ENCODE measurements around the gene PGAP6.
A peak's percentile ranks its signal among the peaks of the same experiment; 100 is the strongest.
"Not testable (repeated sequence)": the region's sequence is repeated elsewhere in the genome, so short reads cannot be mapped to it uniquely, and the experiment has no call there.

The PGAP6 gene

GRCh38 chr16:401468-402348 lies 19.9 kb upstream of the PGAP6 start, which contains the start of gene DECR2:
DECR2 (plus strand) TSS chr16:401885; CDS start chr16:401964, 79 bp downstream.
- DNase-seq (ENCODE audit: low read depth in 2 of 2), result peak; percentile 95 to 97

- DNase-seq (ENCODE audit: low read depth in 2 of 2), result no peak
Measured at GRCh38 chr16:400061-400591, 18.3 kb upstream of the PGAP6 start.

DNA sequence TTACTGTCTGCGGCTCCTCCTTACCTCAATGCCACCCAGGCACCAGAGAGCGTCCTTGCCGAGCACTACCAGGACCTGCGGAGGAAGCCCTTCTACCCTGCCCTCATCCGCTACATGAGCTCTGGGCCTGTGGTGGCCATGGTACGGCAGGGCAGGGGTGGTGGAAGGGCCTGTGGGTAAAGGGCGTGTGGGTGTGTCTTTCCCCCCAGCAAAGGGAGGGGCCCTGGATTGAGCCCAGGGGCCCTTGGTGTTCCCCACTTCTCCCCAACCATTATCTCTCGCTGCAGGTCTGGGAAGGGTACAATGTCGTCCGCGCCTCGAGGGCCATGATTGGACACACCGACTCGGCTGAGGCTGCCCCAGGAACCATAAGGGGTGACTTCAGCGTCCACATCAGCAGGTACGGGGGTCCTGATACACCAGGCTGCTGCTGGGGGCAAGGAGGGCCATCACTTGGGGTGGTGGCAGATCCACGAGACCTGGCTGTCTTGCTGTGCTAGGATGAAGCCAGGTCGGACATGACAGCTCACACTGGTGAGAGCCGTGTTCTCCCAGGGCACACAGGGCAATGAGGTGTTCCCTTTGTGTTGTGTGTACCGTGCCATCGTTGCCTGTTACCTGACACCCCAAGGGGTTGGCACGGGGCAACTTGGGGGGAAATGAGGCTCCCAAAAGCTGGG lies 17.7 kb upstream of the PGAP6 start:
- DNase-seq (ENCODE audit: low read depth in 2 of 2), result no peak

DNA sequence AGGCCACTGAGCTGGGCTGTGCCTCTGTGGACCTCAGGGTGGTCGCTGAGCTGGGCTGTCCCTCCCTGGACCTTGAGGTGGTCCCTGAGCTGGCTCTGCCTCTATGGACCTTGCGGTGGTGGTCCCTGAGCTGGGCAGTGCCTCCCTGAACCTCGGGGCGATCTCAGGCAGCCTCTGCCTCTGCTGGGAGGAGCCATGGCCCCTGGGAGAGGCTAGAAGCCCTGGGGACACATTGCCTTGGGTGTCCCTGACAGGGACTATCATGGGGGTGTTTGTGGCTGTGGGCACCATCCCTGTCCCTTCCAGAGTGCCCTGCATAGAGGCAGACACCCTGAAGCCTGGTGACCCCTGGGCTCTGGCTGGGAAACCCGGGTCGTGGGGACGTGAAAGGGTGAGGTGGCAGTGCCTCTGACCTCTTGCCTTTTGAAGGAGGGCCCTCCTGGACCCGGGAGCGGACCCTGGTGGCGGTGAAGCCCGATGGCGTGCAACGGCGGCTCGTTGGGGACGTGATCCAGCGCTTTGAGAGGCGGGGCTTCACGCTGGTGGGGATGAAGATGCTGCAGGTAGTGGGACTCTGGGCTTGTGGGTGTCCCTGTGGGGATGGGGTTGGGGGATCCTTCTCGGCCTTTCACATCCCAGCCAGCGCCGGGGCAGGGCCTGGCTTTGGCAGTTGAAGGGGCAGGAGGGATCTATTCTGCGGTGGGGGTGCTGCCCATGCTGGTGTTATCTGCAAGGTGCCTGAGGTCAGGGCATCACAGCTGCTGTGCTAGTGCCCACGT lies 17.0 kb upstream of the PGAP6 start:
- DNase-seq (ENCODE audit: low read depth in 2 of 2), result no peak

- DNase-seq (ENCODE audit: low read depth in 2 of 2), result no peak
Measured at GRCh38 chr16:397736-398332, 16.1 kb upstream of the PGAP6 start.

- DNase-seq (ENCODE audit: low read depth in 2 of 2), result no peak
Measured at GRCh38 chr16:397135-397661, 15.4 kb upstream of the PGAP6 start, which contains the start of gene NME4. NME4 (plus strand) TSS chr16:397199; CDS start chr16:397223, 24 bp downstream.

DNA sequence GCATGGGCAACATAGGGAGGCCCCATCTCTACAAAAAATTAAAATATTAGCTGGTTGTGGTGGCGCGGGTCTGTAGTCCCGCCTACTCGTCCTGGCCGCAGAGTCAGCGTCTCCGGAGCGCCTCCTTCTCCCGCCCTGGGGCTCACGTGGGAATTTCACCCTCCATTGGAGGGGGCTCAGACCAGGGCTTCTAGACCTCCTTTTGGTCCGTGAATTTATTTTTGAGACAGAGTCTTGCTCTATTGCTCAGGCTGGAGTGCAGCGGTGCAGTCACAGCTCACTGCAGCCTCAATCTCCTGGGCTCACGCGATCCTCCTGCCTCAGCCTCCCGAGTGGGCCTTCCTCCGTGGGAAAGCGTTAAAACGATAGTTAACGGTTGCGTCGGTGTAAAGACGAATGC lies 14.8 kb upstream of the PGAP6 start:
- DNase-seq (ENCODE audit: low read depth in 2 of 2), result no peak

DNA sequence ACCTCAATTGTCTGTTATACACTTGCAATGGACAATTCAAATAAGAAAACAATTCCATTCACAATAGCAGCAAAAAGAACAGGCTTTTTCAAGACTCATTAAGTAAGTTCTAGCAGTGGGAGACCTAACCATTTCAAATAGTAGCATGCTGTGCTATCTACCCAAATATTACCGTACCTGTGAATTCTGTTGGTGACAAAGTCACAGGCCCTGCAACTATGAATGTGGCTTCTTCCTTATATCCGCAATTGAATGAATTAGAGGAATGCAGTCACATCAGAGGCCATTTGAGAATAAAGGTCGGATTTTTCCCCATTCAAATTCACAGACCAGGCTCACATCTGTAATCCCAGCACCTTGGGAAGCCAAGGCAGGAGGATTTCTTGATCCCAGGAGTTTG lies 14.4 kb upstream of the PGAP6 start:
- DNase-seq (ENCODE audit: low read depth in 2 of 2), result no peak

DNA sequence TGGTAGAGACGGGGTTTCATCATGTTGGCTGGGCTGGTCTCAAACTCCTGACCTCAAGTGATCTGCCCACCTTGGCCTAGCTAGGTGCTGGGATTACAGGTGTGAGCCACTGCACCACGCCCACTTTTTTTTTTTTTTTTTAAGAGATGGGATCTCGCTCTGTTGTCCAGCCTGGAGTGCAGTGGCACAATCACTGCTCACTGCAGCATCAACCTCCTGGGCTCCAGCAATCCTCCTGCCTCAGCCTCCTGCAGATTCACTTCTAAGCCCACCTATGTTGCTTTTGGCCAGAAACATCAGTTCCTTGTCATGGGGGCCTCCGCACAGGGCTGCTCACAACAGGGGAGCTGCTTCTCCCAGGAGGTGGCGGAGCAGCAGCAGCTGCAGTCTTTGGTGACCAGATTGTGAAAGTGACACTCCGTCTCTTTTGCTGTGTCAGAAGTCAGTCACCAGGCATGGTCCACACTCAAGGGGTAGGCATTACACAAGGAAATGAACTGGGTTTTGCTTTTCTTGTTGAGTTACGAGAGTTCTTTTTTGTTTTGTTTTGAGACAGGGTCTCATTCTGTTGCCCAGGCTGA lies 10.8 kb upstream of the PGAP6 start:
- peak; percentile 40 to 45 for DNase-seq (ENCODE audit: low read depth in 2 of 2)

DNA sequence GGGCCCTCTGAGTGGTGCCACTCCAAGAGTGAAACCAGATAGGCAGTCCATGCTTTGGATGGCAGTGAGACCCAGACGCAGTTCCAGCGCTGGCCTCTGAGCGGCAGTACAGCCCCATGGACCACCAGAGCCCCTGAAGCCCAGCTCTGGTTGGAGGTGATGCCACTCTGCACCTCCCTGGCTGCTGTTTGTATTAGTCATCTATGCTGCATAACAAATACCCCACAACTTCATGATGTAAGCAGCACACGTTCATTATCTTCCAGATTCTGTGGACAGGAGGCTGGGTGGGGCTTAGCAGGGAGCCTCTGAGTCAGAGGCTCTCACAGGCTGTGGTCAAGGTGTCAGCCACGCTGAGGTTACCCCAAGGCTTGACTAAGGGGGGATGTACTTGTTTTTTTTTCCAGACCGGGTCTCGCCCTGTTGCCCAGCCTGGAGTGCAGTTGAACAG lies 10.1 kb upstream of the PGAP6 start:
- DNase-seq (ENCODE audit: low read depth in 2 of 2), result peak; percentile 82 to 85

DNA sequence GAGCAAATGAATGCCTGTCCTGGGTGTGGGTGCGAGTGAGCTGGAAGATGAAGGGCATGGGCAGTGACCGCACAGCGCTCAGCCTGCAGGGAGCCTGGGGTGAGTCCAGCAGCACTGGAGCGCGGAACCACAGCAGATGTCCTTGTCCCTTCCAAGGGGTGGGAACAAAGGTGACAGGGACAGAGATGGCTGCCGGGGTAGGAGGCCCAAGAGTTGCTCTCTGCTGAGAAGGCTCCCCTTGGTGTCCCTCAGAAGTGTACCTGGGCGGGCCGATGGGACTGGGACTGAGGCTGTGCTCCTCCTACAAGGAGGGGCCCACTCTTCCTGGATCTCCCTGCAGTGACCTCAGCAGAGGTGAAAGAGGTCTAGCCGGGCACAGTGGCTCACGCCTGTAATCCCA lies 7.6 kb upstream of the PGAP6 start:
- no peak for DNase-seq (ENCODE audit: low read depth in 2 of 2)

DNA sequence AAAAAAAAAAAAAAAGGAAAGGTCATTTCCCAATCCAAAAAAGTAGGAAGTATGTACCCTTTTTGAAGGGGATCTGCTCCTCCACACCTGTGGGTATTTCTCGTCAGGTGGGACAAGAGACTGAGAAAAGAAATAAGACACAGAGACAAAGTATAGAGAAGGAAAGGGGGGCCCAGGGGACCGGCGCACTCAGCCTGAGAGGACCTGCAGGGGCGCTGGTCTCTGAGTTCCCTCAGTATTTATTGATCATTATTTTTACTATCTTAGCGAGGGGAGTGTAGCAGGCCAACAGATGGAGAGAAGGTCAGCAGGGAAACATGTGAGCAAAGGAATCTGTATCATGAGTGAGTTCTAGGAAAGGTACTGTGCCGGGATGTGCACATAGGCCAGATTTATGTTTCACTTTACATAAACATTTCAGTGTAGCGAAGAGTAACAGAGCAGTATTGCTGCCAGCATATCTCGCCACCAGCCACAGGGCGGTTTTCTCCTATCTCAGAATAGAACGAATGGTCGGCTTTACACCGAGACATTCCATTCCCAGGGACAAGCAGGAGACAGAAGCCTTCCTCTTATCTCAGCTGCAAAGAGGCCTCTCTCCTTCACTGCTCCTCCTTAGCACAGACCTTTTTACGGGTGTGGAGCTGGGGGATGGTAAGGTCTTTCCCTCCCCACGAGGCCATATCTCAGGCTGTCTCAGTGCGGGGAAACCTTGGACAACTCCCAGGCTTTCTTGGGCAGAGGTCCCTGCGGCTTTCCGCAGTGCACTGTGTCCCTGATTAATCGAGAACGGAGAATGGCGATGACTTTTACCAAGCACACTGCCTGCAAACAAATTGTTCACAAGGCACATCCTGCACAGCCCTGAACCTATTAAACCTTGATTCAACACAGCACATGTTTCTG lies 6.2 kb upstream of the PGAP6 start:
- not testable (repeated sequence) for DNase-seq (ENCODE audit: low read depth in 2 of 2)

DNA sequence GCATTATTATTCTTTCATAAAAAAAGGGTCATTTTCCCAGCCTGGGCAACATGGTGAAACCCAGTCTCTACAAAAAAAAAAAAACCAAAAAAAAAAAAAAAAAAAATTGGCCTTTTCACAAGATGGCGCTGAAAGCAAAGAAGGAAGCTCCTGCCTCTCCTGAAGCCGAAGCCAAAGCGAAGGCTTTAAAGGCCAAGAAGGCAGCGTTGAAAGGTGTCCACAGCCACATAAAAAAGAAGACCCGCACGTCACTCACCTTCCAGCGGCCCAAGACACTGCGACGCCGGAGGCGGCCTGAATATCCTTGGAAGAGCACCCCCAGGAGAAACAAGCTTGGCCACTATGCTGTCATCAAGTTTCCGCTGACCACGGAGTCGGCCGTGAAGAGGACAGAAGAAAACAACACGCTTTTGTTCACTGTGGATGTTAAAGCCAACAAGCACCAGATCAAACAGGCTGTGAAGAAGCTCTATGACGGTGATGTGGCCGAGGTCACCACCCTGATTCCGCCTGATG lies 4.9 kb upstream of the PGAP6 start:
- no peak for DNase-seq (ENCODE audit: low read depth in 2 of 2)

DNA sequence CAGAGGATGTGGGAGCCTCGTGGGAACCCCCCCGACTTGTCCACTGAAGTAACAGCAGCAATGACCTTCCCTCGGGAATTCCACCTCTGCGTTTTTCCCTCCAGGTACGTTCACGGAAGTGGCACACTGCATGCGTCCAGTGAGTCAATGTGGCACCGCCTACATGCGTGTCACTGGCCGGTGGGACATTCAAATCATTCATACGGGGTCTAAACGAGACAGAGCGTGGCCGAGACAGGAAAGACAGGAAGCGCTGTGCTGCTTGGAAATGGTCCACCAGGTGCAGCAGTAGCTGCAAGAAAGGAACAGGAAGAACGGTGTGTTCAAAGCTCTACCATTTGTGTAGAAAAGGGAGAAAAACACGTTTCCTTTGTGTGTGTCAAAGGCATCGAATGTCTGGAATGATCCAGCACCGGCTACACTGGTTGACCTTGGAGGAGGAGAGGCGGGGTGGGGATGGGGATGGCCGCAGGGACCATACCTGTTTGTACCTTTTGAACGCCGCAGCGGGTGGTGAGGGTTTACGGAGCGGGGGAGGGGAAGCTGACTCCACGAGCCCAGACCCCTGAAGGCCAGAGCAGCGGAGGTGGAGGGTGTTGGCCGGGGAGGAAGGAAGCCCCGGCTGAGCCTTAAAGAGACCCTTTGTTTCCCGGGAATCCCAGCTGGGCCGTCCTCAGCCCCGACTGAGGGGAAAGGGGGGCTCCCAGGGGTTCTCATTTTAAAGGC lies 1.7 kb upstream of the PGAP6 start:
- DNase-seq (ENCODE audit: low read depth in 2 of 2), result peak; percentile 40 to 47

DNA sequence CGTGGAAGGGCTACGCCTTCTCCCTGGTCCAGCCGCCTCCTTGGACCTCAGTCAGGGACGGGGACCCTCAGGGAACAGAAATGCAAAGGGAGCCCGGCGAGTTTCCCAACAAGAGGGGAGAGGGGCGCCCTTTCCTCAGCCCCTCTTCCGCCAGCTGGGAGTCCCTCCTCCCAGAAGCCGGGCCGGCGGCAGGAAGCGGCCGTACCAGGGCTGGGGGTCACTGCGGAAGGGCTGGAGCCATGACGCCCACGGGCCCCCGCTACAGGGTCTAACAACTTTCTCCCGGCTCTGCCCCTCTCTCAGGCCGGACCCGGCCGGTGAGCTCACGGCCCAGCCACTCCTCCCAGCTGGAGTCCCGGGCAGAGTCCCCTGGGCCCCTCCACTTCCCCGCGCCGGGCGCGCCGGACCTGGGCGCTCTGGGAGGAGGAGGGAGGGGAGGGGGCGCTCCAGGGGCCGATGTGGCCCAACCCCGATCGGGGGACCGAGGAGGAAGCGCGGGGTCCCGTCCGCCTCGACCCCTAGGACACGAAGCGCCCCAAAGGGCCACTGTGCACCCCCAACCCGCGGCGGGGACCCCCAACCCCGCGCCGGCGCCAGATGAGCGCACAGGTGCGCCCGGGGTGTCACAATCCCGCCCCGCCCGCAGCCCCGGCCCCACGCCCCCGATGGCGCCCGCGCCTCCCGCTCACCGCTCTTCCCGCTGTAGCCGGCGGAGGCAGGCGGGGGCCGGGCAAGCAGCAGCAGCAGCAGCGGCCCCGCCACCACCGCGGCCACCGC lies 578 bp downstream of the PGAP6 start:
- DNase-seq (ENCODE audit: low read depth in 2 of 2), result no peak

GRCh38 chr16:380762-381011 lies 1.1 kb downstream of the PGAP6 start:
- no peak for DNase-seq (ENCODE audit: low read depth in 2 of 2)

- DNase-seq (ENCODE audit: low read depth in 2 of 2), result no peak
Measured at GRCh38 chr16:379961-380761, 1.6 kb downstream of the PGAP6 start.
